NT2/D1 (cell line): ENCODE measurements around the gene NPHP1.
"Not testable (repeated sequence)": the region's sequence is repeated elsewhere in the genome, so short reads cannot be mapped to it uniquely, and the experiment has no call there.

Source experiments
- DNase-seq: peaks from one replicate; pipeline ENCODE4 v3.0.0-alpha.2; 2011; ENCODE audit warnings: low read depth, low spot score
- H3K27me3 ChIP-seq: 2 replicates; pipeline ENCODE4 v1.6.0; 2011; ENCODE audit warnings: mild to moderate bottlenecking; ENCODE audit not compliant: insufficient read length, insufficient read depth
- H3K36me3 ChIP-seq: 2 replicates; pipeline ENCODE4 v1.6.1; 2011; ENCODE audit warnings: mild to moderate bottlenecking, low read length, mixed read lengths; ENCODE audit not compliant: insufficient read depth, insufficient read length
- H3K4me1 ChIP-seq: 2 replicates; pipeline ENCODE4 v1.5.1; 2011; ENCODE audit not compliant: insufficient read depth, insufficient read length
- H3K4me3 ChIP-seq: 2 replicates; pipeline ENCODE4 v1.5.1; 2011; ENCODE audit warnings: low read depth; ENCODE audit not compliant: insufficient read length
- H3K9ac ChIP-seq: 2 replicates; pipeline ENCODE4 v1.6.0; 2011; ENCODE audit warnings: low read depth; ENCODE audit not compliant: insufficient read length
- H3K9me3 ChIP-seq: 2 replicates; pipeline ENCODE4 v1.5.1; 2011; ENCODE audit warnings: mild to moderate bottlenecking, low read length; ENCODE audit not compliant: insufficient read depth
- SUZ12 ChIP-seq: IDR thresholded peaks from 2 replicates; pipeline ENCODE4 v1.6.1; 2011; ENCODE audit not compliant: insufficient read length, insufficient read depth; ENCODE audit errors: extremely low read depth
- YY1 ChIP-seq: IDR thresholded peaks from 2 replicates; pipeline ENCODE4 v1.6.1; 2011; ENCODE audit not compliant: insufficient read length, insufficient read depth
- ZNF274 ChIP-seq: IDR thresholded peaks from 2 replicates; pipeline ENCODE4 v1.6.1; 2011; ENCODE audit warnings: mild to moderate bottlenecking, low read depth, low read length

Gene NPHP1

GRCh38 chr2:110204408-110205385 lies at the start of gene NPHP1:
Gene NPHP1, minus strand, starts transcription at chr2:110205013. Its CDS starts 45 bp downstream, at chr2:110204968.
- no peaks in the 10 kb centered on the region for H3K4me1 ChIP-seq
- H3K36me3 ChIP-seq, result peaks cover 2% of the 10 kb centered on the region
- peak within 1 kb of the TSS; percentile 86 for H3K4me3 ChIP-seq
- peak; percentile 80 for DNase-seq
- H3K27me3 ChIP-seq, result no peaks in the 10 kb centered on the region
- no peaks in the 10 kb centered on the region for H3K9me3 ChIP-seq
- peak within 1 kb of the TSS; percentile 79 for H3K9ac ChIP-seq
- TF ChIP-seq SUZ12 (no peak), ZNF274 (no peak), YY1 (no peak)

DNA sequence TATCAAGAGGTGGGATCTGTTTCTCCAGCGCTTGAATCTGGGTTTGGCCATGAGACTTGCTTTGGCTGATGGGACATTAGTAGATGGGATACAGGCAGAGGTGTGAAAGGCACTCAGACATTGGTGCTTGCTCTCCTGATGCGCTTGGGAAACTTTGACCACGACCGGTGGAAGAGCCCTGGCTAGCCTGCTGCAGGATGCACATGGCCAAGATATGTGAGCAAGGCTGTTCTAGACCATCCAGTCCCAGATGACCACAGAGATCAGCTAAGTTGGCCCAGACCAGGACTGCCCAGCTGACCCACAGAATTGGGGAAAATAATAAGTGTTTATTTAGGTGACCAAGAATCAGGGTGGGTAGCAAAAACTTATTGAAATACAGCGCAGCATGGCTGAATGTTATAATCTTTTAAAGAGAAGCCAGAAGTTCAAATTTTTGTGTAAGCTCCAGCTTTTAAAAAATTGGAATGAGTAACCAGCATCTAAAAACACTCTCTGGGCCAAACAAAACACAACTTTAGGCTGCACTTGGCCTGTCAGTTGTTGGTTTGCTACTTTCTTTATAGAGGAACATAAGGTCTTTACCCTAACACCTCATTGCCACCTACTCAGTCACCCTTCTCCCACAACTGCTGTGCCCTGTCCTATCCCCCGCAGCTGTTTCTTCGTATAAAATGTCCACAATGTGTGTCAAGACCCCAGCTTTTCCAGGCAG lies 43.4 kb upstream of the NPHP1 start:
- DNase-seq, H3K27me3 ChIP-seq, H3K4me3 ChIP-seq, H3K4me1 ChIP-seq, H3K9ac ChIP-seq, H3K36me3 ChIP-seq, H3K9me3 ChIP-seq: not testable (repeated sequence)

- H3K4me3 ChIP-seq, H3K4me1 ChIP-seq, DNase-seq, H3K27me3 ChIP-seq, H3K9ac ChIP-seq, H3K36me3 ChIP-seq, H3K9me3 ChIP-seq: not testable (repeated sequence)
Observed at GRCh38 chr2:110245488-110246435, 40.9 kb upstream of the NPHP1 start.

GRCh38 chr2:110243283-110243682 lies 38.5 kb upstream of the NPHP1 start:
- not testable (repeated sequence) for H3K36me3 ChIP-seq, H3K4me3 ChIP-seq, DNase-seq, H3K27me3 ChIP-seq, H3K9me3 ChIP-seq, H3K4me1 ChIP-seq, H3K9ac ChIP-seq

- H3K27me3 ChIP-seq, H3K9ac ChIP-seq, H3K36me3 ChIP-seq, DNase-seq, H3K9me3 ChIP-seq, H3K4me3 ChIP-seq, H3K4me1 ChIP-seq: not testable (repeated sequence)
Observed at GRCh38 chr2:110234514-110234913, 29.7 kb upstream of the NPHP1 start.

- H3K4me3 ChIP-seq, H3K4me1 ChIP-seq, DNase-seq, H3K9ac ChIP-seq, H3K36me3 ChIP-seq, H3K9me3 ChIP-seq, H3K27me3 ChIP-seq: not testable (repeated sequence)
Observed at GRCh38 chr2:110229886-110230285, 25.1 kb upstream of the NPHP1 start.

DNA sequence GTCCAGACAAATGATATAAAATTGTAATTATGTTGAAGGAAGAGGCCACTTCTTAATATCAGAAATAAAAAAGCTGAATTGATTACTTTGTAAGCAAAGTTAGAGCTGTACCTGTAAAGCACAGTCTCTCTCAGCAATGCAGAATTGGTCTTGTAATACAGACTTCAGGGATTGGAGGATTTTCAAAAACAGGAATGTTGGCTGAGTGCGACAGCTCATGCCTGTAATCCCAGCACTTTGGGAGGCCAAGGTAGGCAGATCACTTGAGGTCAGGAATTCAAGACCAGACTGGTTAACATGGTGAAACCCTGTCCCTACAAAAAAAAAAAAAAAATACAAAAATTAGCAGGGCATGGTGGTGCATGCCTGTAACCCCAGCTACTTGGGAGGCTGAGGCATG lies 17.8 kb upstream of the NPHP1 start:
- H3K4me1 ChIP-seq, H3K9ac ChIP-seq, H3K4me3 ChIP-seq, H3K9me3 ChIP-seq, DNase-seq, H3K27me3 ChIP-seq, H3K36me3 ChIP-seq: not testable (repeated sequence)
